WTC11 (cell line): ENCODE data around the gene CNN2. TPM values are rescaled to one million over a fixed set of nuclear protein-coding genes. Genes with fewer than 3 reads are reported as not detected.

Experiments used
- ATAC-seq: fragments of 200-7000 bp; cut with Tn5 transposase; 2 replicates; pipeline ENCODE4 v1.10.0; 2021; ENCODE audit warnings: mild to moderate bottlenecking, moderate library complexity
- CTCF ChIA-PET: fragments of 300-600 bp; sonication (Branson Sonifier 250); formaldehyde crosslinking; loops from one replicate; lab custom pipeline; 2021; ENCODE audit warnings: antibody characterized with exemption; lab: Charles Lee
- POLR2A ChIA-PET: fragments of 350-600 bp; sonication (Branson Sonifier 250); formaldehyde crosslinking; loops from one replicate; lab custom pipeline; 2021; ENCODE audit warnings: antibody characterized with exemption; lab: Charles Lee
- DNase-seq: peaks from one replicate; pipeline ENCODE4 v3.0.0; 2021; ENCODE audit warnings: low spot score
- H3K27ac Mint-ChIP-seq: 2 replicates; pipeline ENCODE4 v1.8.0; 2021; ENCODE audit warnings: mixed read lengths
- H3K27me3 Mint-ChIP-seq: 2 replicates; pipeline ENCODE4 v1.8.0; 2021; ENCODE audit warnings: low read depth, mild to moderate bottlenecking, moderate library complexity, mixed read lengths
- H3K36me3 Mint-ChIP-seq: 2 replicates; pipeline ENCODE4 v1.8.0; 2021; ENCODE audit warnings: mixed read lengths
- H3K4me1 Mint-ChIP-seq: 2 replicates; pipeline ENCODE4 v1.8.0; 2022; ENCODE audit warnings: mixed read lengths
- H3K4me3 Mint-ChIP-seq: 2 replicates; pipeline ENCODE4 v1.8.0; 2021; ENCODE audit warnings: mild to moderate bottlenecking, moderate library complexity, mixed read lengths
- H3K9me3 Mint-ChIP-seq: 2 replicates; pipeline ENCODE4 v1.8.0; 2021; ENCODE audit warnings: mixed read lengths
- CDX4 ChIP-seq: fragments of 250-450 bp; sonication (Bioruptor Pico); IDR thresholded peaks from 2 replicates; pipeline ENCODE4 v1.9.0; 2021; ENCODE audit warnings: moderate library complexity, mild to moderate bottlenecking, inconsistent platforms, borderline replicate concordance
- ELF4 ChIP-seq: sonication (generic); formaldehyde crosslinking; IDR thresholded peaks from 2 replicates; pipeline ENCODE4 v1.8.1; 2022; ENCODE audit warnings: low read depth, mild to moderate bottlenecking, moderate library complexity, missing genetic modification reagents
- ETV6 ChIP-seq: sonication (generic); formaldehyde crosslinking; IDR thresholded peaks from 2 replicates; pipeline ENCODE4 v1.8.1; 2022; ENCODE audit warnings: mild to moderate bottlenecking, missing genetic modification reagents
- FOXJ3 ChIP-seq: sonication (generic); formaldehyde crosslinking; IDR thresholded peaks from 2 replicates; pipeline ENCODE4 v1.9.0; 2021; ENCODE audit warnings: missing genetic modification reagents, mild to moderate bottlenecking, borderline replicate concordance
- JAZF1 ChIP-seq: fragments of 250-450 bp; sonication (Bioruptor Pico); IDR thresholded peaks from 2 replicates; pipeline ENCODE4 v1.9.0; 2021; ENCODE audit warnings: moderate library complexity, mild to moderate bottlenecking, inconsistent platforms
- NFYB ChIP-seq: sonication (generic); formaldehyde crosslinking; conservative IDR thresholded peaks from 2 replicates; pipeline ENCODE4 v1.8.0; 2022; ENCODE audit warnings: low read depth, missing genetic modification reagents
- NR2C2 ChIP-seq: sonication (generic); formaldehyde crosslinking; IDR thresholded peaks from 2 replicates; pipeline ENCODE4 v1.8.0; 2022; ENCODE audit warnings: mild to moderate bottlenecking, missing genetic modification reagents
- NR3C1 ChIP-seq: sonication (generic); formaldehyde crosslinking; conservative IDR thresholded peaks from 2 replicates; pipeline ENCODE4 v1.8.1; 2023; ENCODE audit warnings: low read depth, mild to moderate bottlenecking, missing genetic modification reagents
- PRDM15 ChIP-seq: sonication (generic); formaldehyde crosslinking; IDR thresholded peaks from 2 replicates; pipeline ENCODE4 v1.8.0; 2022; ENCODE audit warnings: missing genetic modification reagents
- PRRX2 ChIP-seq: fragments of 250-450 bp; sonication (Bioruptor Pico); IDR thresholded peaks from 2 replicates; pipeline ENCODE4 v1.8.0; 2021; ENCODE audit warnings: mild to moderate bottlenecking
- SMAD3 ChIP-seq: sonication (generic); formaldehyde crosslinking; IDR thresholded peaks from 2 replicates; pipeline ENCODE4 v1.8.0; 2022; ENCODE audit warnings: missing genetic modification reagents, mild to moderate bottlenecking, borderline replicate concordance
- SOX15 ChIP-seq: fragments of 250-450 bp; sonication (Bioruptor Pico); IDR thresholded peaks from 2 replicates; pipeline ENCODE4 v1.9.0; 2021; ENCODE audit warnings: mild to moderate bottlenecking
- TP53 ChIP-seq: sonication (generic); formaldehyde crosslinking; IDR thresholded peaks from 2 replicates; pipeline ENCODE4 v1.8.1; 2023; ENCODE audit warnings: mild to moderate bottlenecking, missing genetic modification reagents
- ZNF121 ChIP-seq: sonication (generic); formaldehyde crosslinking; IDR thresholded peaks from 2 replicates; pipeline ENCODE4 v1.8.0; 2023; ENCODE audit warnings: missing genetic modification reagents
- total RNA-seq: library from RNA; stranded (reverse); gene quantifications from 3 replicates; pipeline ENCODE4 v1.2.3, GENCODE V29; 2021
- TF ChIP-seq, protein P1 (sequence below): sonication (generic); formaldehyde crosslinking; IDR thresholded peaks from 2 replicates; pipeline ENCODE4 v1.8.1; 2022; ENCODE audit warnings: mild to moderate bottlenecking, missing genetic modification reagents, moderate library complexity, borderline replicate concordance
- TF ChIP-seq, protein P2 (sequence below): sonication (generic); formaldehyde crosslinking; IDR thresholded peaks from 2 replicates; pipeline ENCODE4 v1.8.1; 2022; ENCODE audit warnings: missing genetic modification reagents, borderline replicate concordance
- TF ChIP-seq, protein P3 (sequence below): sonication (generic); formaldehyde crosslinking; IDR thresholded peaks from 2 replicates; pipeline ENCODE4 v1.8.1; 2022; ENCODE audit warnings: low read depth, missing genetic modification reagents, borderline replicate concordance
- TF ChIP-seq, protein P4 (sequence below): sonication (generic); formaldehyde crosslinking; conservative IDR thresholded peaks from 2 replicates; pipeline ENCODE4 v1.8.1; 2023; ENCODE audit warnings: mild to moderate bottlenecking, low read depth, missing genetic modification reagents, moderate library complexity

The CNN2 gene
- total RNA-seq, 1 experiment from 2014 or later: 390 TPM

- TF ChIP-seq, protein P1, sequence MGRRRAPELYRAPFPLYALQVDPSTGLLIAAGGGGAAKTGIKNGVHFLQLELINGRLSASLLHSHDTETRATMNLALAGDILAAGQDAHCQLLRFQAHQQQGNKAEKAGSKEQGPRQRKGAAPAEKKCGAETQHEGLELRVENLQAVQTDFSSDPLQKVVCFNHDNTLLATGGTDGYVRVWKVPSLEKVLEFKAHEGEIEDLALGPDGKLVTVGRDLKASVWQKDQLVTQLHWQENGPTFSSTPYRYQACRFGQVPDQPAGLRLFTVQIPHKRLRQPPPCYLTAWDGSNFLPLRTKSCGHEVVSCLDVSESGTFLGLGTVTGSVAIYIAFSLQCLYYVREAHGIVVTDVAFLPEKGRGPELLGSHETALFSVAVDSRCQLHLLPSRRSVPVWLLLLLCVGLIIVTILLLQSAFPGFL (CRISPR knock-in tag): no peak
- TF ChIP-seq SMAD3 (CRISPR knock-in tag) (no peak), SOX15 (no peak)
Measured at GRCh38 chr19:1009041-1009980, 17.1 kb upstream of the CNN2 start (continued).

GRCh38 chr19:1009981-1010538 is 16.3 kb upstream of the CNN2 start:
- no peak overlapping the region for H3K27ac Mint-ChIP-seq
- H3K9me3 Mint-ChIP-seq: no peaks in the 10 kb centered on the region
- no peak for TF ChIP-seq ETV6 (CRISPR knock-in tag)
- TF ChIP-seq NR3C1: no peak
- no peak for TF ChIP-seq JAZF1 (CRISPR knock-in tag)
- no peak for TF ChIP-seq TP53 (CRISPR knock-in tag)
- TF ChIP-seq ZNF121 (CRISPR knock-in tag): no peak
- TF ChIP-seq, protein P2, sequence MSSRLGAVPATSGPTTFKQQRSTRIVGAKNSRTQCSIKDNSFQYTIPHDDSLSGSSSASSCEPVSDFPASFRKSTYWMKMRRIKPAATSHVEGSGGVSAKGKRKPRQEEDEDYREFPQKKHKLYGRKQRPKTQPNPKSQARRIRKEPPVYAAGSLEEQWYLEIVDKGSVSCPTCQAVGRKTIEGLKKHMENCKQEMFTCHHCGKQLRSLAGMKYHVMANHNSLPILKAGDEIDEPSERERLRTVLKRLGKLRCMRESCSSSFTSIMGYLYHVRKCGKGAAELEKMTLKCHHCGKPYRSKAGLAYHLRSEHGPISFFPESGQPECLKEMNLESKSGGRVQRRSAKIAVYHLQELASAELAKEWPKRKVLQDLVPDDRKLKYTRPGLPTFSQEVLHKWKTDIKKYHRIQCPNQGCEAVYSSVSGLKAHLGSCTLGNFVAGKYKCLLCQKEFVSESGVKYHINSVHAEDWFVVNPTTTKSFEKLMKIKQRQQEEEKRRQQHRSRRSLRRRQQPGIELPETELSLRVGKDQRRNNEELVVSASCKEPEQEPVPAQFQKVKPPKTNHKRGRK (CRISPR knock-in tag): no peak
- TF ChIP-seq CDX4 (CRISPR knock-in tag): no peak
- no peak for TF ChIP-seq FOXJ3
- TF ChIP-seq PRRX2 (CRISPR knock-in tag): no peak
- TF ChIP-seq, protein P3, sequence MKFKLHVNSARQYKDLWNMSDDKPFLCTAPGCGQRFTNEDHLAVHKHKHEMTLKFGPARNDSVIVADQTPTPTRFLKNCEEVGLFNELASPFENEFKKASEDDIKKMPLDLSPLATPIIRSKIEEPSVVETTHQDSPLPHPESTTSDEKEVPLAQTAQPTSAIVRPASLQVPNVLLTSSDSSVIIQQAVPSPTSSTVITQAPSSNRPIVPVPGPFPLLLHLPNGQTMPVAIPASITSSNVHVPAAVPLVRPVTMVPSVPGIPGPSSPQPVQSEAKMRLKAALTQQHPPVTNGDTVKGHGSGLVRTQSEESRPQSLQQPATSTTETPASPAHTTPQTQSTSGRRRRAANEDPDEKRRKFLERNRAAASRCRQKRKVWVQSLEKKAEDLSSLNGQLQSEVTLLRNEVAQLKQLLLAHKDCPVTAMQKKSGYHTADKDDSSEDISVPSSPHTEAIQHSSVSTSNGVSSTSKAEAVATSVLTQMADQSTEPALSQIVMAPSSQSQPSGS: no peak
- TF ChIP-seq PRDM15 (CRISPR knock-in tag): no peak
- no peak for TF ChIP-seq NFYB (CRISPR knock-in tag)
- TF ChIP-seq, protein P4, sequence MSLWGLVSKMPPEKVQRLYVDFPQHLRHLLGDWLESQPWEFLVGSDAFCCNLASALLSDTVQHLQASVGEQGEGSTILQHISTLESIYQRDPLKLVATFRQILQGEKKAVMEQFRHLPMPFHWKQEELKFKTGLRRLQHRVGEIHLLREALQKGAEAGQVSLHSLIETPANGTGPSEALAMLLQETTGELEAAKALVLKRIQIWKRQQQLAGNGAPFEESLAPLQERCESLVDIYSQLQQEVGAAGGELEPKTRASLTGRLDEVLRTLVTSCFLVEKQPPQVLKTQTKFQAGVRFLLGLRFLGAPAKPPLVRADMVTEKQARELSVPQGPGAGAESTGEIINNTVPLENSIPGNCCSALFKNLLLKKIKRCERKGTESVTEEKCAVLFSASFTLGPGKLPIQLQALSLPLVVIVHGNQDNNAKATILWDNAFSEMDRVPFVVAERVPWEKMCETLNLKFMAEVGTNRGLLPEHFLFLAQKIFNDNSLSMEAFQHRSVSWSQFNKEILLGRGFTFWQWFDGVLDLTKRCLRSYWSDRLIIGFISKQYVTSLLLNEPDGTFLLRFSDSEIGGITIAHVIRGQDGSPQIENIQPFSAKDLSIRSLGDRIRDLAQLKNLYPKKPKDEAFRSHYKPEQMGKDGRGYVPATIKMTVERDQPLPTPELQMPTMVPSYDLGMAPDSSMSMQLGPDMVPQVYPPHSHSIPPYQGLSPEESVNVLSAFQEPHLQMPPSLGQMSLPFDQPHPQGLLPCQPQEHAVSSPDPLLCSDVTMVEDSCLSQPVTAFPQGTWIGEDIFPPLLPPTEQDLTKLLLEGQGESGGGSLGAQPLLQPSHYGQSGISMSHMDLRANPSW (CRISPR knock-in tag): no peak
- no peak for TF ChIP-seq NR2C2 (CRISPR knock-in tag)
- no peak for TF ChIP-seq ELF4 (CRISPR knock-in tag)
- ATAC-seq (no peak), DNase-seq (no peak)
- ChIA-PET CTCF (no interaction called here), POLR2A (no interaction called here)
- H3K27me3 Mint-ChIP-seq: no peaks in the 10 kb centered on the region; the same call in 1 of the 2 replicates
- H3K4me3 Mint-ChIP-seq: no peak overlapping the region
- H3K36me3 Mint-ChIP-seq: peaks cover 7% of the 10 kb centered on the region; the same call in 1 of the 2 replicates
- H3K4me1 Mint-ChIP-seq: no peaks in the 10 kb centered on the region
